ENCODE data around the gene PNPLA8. TPM values are rescaled to one million over a fixed set of nuclear protein-coding genes. Genes with fewer than 3 reads are reported as not detected.

The PNPLA8 gene
- total RNA-seq, 2 donors from 2014 or later = 14.1 to 28.8 TPM

- Histone ChIP-seq H3K9ac (ENCODE audit: low read depth in 2 of 2, low read length in 2 of 2) (no peak overlapping the region), H3K27me3 (no peaks in the 10 kb centered on the region), H3K4me3 (no peak overlapping the region), H3K4me1 (no peaks in the 10 kb centered on the region), H3K27ac (no peak overlapping the region), H3K9me3 (no peaks in the 10 kb centered on the region), H3K36me3 (no peaks in the 10 kb centered on the region)
- DNase-seq = no peak
- no peak for TF ChIP-seq CTCF (IDR thresholded peaks at IDR 0.05)
- intact Hi-C loops (cut with DNase I) = no loop called here
These were observed 9.8 kb upstream of the PNPLA8 start for GRCh38 chr7:108535744-108536143.

GRCh38 chr7:108535257-108535656 is 9.3 kb upstream of the PNPLA8 start:
- Histone ChIP-seq H3K27ac (no peak overlapping the region), H3K4me3 (no peak overlapping the region), H3K36me3 (no peaks in the 10 kb centered on the region), H3K9me3 (no peaks in the 10 kb centered on the region), H3K4me1 (no peaks in the 10 kb centered on the region), H3K27me3 (no peaks in the 10 kb centered on the region), H3K9ac (ENCODE audit: low read depth in 2 of 2, low read length in 2 of 2) (no peak overlapping the region)
- no peak for DNase-seq
- intact Hi-C loops (cut with DNase I) = no loop called here
- no peak for TF ChIP-seq CTCF (IDR thresholded peaks at IDR 0.05)

DNA sequence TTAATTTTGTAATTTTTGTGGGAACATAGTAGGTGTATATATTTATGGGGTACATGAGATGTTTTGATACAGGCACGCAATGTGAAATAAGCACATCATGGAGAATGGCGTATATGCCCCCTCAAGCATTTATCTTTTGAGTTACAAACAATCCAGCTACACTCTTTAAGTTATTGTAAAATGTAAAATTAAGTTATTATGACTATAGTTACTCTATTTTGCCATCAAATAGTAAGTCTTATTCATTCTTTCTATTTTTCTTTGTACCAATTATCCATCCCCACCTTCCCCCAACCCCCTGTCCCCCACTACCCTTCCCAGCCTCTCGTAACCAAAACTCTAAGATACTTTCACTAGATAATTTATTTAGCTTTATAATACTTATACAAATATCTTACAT is 7.8 kb upstream of the PNPLA8 start:
- DNase-seq = no peak
- Histone ChIP-seq H3K9me3 (no peaks in the 10 kb centered on the region), H3K9ac (ENCODE audit: low read depth in 2 of 2, low read length in 2 of 2) (no peak overlapping the region), H3K36me3 (no peaks in the 10 kb centered on the region), H3K27me3 (no peaks in the 10 kb centered on the region), H3K4me3 (no peak overlapping the region), H3K4me1 (no peaks in the 10 kb centered on the region), H3K27ac (no peak overlapping the region)
- intact Hi-C loops (cut with DNase I) = no loop called here
- TF ChIP-seq CTCF (IDR thresholded peaks at IDR 0.05) = no peak

GRCh38 chr7:108529341-108529740 is 3.4 kb upstream of the PNPLA8 start:
- Histone ChIP-seq H3K4me3 (no peak overlapping the region), H3K27me3 (no peaks in the 10 kb centered on the region), H3K9ac (ENCODE audit: low read depth in 2 of 2, low read length in 2 of 2) (no peak overlapping the region), H3K36me3 (no peaks in the 10 kb centered on the region), H3K4me1 (no peaks in the 10 kb centered on the region), H3K27ac (no peak overlapping the region), H3K9me3 (no peaks in the 10 kb centered on the region)
- TF ChIP-seq CTCF (IDR thresholded peaks at IDR 0.05) = no peak
- no peak for DNase-seq
- intact Hi-C loops (cut with DNase I) = loop anchor here (5.0 kb wide), 1 partner anchor 38 kb away; the partner anchor contains the start of genes DNAJB9 and THAP5

GRCh38 chr7:108528183-108528712 is 2.3 kb upstream of the PNPLA8 start:
- intact Hi-C loops (cut with DNase I) = loop anchor here (5.0 kb wide), 1 partner anchor 39 kb away; the partner anchor contains the start of genes DNAJB9 and THAP5

More at GRCh38 chr7:108528183-108528712, 2.3 kb upstream of the PNPLA8 start:
- Histone ChIP-seq H3K27ac (peak overlapping the region; percentile 54), H3K36me3 (no peaks in the 10 kb centered on the region), H3K27me3 (no peaks in the 10 kb centered on the region), H3K9ac (ENCODE audit: low read depth in 2 of 2, low read length in 2 of 2) (no peak overlapping the region), H3K4me3 (no peak overlapping the region), H3K9me3 (no peaks in the 10 kb centered on the region), H3K4me1 (no peaks in the 10 kb centered on the region)
- TF ChIP-seq CTCF (IDR thresholded peaks at IDR 0.05) = no peak
- DNase-seq = peak; percentile 27

Data from colonic mucosa (tissue), 4 donors.